HG03342 (cell line): ENCODE results near the gene PAQR6.

Source experiments
- ATAC-seq: cut with Tn5 transposase; IDR thresholded peaks from one replicate; pipeline ENCODE4 v1.9.1; 2021; ENCODE audit warnings: mild to moderate bottlenecking, moderate library complexity; ENCODE audit not compliant: unreplicated experiment

PAQR6 gene, protein sequence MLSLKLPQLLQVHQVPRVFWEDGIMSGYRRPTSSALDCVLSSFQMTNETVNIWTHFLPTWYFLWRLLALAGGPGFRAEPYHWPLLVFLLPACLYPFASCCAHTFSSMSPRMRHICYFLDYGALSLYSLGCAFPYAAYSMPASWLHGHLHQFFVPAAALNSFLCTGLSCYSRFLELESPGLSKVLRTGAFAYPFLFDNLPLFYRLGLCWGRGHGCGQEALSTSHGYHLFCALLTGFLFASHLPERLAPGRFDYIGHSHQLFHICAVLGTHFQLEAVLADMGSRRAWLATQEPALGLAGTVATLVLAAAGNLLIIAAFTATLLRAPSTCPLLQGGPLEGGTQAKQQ

DNA sequence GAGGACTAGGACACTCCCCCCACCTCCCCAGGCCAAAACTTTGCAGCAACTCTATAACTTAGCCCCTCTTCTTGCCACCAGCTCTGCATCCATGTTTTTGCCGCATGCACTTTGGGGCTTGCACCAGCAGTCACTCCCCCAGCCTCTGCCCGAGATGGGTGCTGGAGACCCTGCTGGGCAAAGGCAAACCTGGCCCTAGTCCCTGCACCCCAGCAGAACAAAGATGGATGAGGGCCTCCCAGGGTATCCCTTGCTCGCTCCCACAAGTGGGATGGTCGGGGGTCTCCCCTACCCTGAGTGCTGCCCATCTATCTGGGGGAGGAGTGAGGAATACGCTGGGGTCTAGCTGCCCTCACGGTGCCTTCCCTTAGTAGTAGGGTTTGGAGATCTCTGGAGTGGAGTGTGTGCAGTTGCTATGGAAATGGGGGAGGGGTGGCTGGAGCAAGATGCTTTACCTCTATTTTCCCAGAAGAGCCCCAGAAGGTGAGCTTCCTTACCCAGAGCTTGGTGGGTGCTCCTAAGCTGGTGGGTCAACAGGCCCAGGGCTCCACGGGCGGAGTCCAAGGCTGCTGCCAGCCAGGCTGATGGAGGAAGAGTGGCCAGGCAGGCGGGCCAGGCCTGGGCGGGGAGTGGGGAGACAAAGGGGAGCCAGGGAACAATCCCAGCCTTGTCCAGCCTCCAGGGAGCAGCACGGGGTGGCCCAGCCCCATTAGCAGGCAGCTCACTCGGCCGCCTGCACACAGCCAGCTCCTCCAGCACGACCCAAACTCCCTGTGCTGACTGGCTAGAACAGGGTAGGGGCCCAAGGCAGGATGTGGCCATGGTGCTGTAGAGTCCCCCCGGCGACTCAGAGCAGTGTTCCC, at the start of gene PAQR6:
TSS of gene PAQR6 (minus strand) at position 597 of the 863 bp plus-strand sequence. CDS start 1,325 bp downstream, outside the sequence.
- no peak for ATAC-seq

DNA sequence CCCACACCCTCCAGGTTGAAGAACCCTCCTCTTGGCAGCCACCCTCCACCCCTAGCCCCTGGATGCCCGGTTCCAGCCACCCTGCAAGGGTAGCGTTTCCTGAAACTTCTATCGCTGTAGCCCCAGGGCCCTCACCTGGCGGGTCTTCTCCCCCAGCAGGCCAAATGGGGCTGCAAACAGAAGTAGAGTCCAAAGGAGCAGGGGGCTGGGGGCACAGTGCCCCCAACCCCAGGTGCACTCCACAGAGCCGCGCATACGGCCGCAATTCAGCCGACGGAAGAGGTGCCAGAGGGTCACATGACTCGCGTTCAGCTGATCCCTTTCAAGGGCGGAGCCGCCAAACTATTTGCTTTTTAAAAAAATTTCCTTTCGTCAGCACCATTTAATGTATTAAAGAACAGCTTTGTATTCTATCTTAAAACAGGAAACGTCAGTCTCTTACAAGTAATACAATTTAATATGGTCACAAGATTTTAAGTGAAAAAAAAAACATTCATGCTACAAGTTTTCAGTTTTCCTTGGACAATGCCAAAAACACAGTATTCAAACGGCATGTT, 47.6 kb upstream of the PAQR6 start, which contains the start of gene GLMP:
TSS of gene GLMP (minus strand) at position 289 of the 557 bp plus-strand sequence. CDS start at position 255, 34 bp downstream.
- ATAC-seq = no peak

DNA sequence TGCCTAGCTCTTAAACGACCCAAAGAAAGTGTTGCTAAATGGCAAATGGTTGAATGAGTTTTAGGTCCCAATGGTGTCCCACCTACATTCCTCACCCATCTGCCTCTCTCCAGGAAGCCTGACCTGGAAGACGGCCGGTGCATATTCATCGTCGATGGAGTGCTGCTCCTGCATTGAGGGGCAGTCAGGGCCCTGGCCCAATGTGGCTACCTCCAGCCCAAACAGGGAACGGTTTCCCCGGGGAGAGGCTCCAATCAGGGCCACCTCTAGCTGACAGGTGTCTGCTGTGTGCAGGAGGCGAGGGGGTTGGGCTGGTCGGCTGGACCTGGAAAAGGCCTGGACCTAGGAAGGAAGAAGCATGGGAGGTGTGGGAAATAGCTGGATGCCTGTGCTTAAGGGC, 46.0 kb upstream of the PAQR6 start:
- ATAC-seq = no peak

DNA sequence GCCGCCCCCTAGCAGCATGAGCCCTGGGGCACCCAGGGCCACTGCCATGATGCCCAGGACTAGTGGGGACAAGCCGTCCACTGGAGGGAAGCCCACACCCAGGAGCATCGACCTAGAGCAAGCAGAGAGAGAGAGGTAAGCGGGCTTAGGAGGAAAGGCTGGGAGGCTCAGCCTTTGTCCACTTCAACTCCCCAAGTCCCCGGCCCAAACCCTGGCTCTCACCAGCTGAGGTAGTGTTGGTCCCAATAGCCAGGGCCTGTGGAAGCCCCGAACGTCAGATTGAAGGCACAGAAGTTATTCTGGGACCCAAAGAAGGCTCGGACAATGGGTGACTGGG, 45.2 kb upstream of the PAQR6 start:
- ATAC-seq = no peak

DNA sequence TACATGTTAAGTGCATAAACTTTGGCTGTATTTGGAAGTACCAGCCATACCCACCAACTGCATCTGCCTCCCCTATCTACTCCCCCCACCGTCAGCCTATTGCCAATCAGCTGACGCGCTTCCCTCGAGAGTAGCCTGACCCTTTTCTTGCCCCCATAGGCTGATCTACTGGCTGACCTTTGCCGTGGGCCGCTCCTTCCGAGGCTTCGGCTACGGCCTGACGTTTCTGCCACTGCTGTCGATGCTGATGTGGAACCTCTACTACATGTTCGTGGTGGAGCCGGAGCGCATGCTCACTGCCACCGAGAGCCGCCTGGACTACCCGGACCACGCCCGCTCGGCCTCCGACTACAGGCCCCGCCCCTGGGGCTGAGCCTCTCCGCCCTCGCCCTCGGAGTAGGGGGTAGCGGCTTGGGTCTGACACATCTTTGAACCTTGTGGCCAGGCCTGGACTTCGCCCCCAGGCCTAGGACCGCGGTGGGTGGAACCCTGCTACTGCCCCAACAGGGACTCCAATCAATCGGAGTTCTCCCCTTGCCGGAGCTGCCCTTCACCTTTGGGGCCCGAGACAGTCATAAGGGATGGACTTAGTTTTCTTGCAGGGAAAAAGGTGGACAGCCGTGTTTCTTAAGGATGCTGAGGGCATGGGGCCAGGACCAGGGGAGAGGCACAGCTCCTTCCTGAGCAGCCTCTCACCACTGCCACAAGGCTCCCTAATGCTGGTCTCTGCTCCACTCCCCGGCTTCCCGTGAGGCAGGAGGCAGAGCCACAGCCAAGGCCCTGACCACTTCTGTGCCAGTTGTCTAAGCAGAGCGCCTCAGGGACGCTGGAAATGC, 43.6 kb upstream of the PAQR6 start:
- no peak for ATAC-seq

DNA sequence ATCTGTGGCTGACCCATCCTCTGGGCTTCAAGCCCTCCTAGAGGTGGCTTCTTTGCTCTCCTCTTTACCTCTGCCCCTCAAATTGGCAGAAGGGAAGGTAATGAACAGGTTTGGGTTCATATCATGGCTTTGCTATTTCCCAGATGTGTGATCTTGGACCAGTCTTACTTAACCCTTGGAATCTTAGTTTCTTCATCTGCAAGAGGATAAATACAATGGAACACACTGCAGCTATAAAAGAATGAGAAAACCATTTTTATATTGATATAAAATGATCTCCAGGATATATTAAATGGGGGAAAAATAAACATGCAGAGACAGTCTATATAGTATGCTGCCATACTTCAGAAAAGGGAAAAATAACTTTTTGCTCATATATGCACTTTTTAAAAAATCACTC, 42.0 kb upstream of the PAQR6 start:
- no peak for ATAC-seq

DNA sequence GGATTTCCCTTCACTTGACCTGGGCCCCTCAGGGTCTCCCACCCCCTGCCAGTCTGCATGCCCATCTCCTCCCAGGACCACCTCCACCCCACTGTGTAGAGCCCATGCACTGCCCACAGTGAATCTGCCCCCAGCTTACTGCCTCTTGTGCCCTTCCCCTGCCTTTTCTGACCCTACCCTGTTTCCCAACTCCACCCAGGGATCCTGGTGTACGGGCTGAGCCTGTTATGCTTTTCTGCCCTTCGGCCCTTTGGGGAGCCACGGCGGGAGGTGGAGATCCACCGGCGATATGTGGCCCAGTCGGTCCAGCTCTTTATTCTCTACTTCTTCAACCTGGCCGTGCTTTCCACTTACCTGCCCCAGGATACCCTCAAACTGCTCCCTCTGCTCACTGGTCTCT, 38.2 kb upstream of the PAQR6 start:
- ATAC-seq = no peak

DNA sequence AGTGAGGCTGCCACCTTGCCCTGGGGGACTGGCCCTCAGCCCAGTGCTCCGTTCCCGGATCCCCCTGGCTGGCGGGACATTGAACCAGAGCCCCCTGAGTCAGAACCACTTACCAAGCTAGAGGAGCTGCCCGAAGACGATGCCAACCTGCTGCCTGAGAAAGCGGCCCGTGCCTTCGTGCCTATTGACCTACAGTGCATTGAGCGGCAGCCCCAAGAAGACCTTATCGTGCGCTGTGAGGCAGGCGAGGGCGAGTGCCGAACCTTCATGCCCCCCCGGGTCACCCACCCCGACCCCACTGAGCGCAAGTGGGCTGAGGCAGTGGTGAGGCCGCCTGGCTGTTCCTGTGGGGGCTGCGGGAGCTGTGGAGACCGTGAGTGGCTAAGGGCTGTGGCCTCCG, 37.6 kb upstream of the PAQR6 start:
- ATAC-seq = no peak

DNA sequence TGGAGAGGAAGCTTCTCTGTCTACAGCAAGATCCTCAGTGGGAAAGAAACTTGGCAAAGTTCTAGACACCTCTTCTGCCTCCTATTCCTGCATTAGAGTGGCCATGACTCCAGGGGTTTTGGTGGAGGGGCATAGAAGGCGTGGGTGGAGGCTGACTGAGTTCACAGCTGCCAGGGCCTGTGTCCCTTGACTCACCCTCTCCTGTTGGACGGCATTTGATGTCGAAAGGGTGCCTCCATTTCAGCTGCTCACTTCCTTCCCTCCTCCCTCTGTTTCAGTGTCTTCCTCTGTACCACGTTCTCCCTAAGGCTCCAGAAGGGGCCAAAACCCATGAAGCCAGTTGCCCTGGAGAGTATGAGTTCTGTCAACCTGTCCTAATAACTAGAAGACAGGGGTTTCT, 36.9 kb upstream of the PAQR6 start:
- no peak for ATAC-seq

DNA sequence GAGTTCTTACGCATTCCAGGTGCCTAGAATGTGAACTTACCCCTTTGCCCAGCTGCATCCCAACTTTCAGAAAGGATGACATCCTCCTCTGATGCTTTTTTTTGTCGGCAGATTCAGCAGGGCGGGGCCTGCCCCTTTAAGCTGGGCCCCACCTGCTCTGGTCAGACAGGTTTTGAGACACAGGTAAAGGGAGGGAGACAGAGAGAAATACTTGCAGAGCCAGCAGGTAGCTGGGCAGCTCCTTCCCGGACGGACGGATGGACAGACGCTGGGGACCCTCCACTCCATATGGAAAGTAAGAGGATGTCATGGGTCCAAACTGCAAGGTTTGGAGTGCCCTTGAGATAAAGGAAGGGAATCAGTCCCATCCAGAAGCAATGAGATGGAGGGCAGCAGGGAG, 36.3 kb upstream of the PAQR6 start, which contains the start of gene TMEM79:
TSS of gene TMEM79 (plus strand) at position 214 of the 400 bp plus-strand sequence. CDS start 902 bp downstream, outside the sequence.
- ATAC-seq = no peak

DNA sequence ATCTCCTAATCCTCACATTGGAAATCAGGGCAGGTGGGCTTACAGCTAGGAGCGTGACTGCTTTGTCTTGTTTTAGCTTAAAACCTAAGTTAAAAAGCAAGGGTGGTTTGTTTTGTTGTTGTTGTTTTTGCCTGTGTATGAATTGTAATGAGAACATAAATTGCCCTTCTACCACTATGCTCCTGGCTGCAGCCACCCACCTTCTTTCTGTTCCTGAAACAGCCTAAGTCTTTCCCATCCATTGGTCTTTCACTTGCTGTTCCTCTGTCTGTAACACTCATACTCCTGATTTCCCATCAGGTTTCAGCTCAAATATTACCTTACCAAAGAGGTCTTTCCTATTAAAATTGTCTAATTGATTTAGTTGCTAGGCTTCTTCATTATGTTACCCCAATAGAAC, 35.7 kb upstream of the PAQR6 start:
- no peak for ATAC-seq

DNA sequence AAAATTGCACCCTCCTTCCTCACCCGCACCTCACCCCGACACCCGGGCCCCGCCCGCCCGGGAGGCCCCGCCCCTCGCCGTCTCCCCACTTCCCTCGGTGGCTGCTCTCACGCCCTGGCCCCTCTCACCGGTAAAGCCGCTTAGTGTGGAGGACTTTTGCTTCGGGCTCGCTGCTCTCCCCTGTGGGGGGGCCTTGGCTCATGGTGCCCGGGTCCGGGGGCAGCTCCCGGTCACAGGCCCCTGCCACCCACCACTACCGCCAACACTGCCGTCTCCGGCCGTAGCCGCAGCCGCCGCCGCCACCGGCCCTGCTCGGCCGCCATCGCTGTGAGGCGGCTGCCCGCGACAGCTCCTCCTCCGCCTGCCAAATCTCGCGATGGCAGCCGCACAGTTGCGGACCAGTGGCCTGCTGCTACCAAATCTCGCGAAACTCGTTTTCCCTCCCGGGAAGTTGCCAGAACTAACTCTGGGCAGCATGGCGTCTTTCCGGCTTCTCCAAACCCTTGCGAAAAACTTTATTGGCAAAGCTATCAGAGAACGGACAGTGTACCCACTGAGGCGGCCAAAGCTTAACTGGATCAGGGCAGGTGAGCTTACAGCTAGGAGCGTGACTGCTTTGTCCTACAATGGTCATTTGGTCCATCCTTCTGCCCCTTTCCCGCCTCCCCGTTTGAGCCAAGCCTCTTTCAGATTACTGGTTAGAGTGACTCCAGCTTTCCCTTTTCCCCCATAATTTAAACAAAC, 34.8 kb upstream of the PAQR6 start, which contains the start of gene SMG5:
TSS of gene SMG5 (minus strand) at position 347 of the 744 bp plus-strand sequence. CDS start at position 202, 145 bp downstream.
- ATAC-seq = peak; percentile 80

DNA sequence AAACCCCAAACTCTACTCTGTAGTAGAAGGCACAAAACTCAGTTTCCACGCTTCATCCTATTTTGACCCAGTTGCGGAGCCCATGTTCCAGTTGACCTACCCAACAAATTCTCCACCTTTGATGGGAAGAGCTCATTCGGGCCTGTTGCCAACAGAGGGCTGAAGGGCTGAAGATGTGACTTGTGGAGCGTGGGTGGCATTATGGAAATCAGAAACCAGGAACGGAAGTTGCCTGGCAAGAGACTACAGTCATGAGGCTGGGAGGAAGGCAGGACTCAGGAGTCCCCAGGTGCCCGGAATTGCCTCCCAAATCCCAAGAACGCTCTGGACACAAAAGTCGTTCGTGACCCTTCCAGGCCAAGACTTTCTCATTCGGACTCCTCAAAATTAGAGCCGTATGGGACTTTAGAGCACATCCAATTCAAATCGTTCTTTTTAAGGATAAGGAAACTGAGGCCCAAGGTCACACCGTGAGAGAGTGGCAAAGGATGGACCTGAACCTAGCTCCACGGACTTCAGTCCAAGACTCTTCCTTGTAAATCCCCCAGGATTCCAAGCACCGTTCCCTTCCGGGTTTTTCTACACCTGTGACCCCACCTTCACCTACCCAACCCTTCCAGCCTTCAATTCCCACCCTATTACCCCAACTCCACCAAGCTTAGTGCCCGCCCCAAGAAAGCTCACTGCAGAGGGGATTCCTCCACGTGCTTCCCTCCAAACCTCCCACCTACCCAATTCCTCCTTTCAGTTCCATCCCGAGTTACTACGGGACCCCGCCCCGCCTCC, 34.0 kb upstream of the PAQR6 start:
- ATAC-seq = no peak

DNA sequence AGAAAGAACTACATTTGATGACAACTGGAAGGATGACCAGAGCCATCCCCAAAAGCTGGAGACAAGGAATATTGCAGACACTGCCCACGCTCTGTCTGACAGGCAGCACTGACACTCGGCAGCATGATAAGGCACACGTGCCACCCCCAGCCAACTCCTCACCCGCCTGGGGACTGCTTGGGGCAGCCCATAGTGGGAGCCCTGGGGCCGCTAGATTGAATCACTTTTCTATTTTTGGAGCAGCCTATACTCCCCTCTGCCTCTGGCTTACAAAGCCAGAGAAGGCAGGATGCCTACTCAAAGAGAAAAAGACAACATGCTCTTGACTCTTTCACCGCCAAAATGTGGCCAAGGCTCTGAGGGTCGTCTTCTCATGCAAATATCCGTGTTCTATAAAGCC, 33.4 kb upstream of the PAQR6 start:
- peak; percentile 44 for ATAC-seq

DNA sequence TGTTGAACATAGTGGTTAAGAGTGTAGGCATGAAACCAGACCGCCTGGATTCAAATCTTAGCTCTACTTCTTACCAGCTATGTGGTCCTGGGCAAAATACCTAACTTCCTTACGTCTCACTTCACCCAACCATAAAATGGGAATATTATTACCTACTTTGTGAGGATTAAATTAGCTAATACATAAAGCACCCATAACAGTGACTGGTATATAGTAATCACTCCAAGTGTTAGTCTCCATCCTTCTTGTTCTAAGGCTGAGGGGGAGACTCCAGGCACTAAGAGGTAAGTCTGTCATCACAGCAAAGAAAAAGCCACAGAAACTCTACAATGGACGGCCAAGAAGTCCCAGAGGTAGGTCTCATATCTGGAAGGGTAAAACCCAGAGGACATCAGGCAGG, 32.0 kb upstream of the PAQR6 start:
- ATAC-seq = no peak

DNA sequence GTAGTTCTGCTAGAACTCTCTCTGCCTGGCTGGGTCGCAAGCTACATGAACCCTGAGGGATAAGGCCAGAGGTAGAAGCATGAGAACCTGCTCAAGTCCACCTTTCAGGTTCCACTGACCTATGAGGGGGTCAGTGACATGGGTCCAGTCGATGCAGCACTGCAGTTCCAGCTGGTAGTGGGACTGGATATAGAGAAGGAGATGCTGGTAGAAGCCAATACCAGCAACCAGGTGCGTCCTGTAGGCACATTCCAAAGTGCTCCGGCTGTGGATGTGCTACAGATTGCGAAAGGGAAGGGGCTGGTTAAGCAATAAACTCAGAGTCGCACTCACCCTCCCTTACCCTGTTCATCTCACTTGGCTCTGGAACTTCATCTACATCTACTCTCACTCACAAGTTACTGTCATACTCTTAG, 29.1 kb upstream of the PAQR6 start:
- ATAC-seq = no peak

DNA sequence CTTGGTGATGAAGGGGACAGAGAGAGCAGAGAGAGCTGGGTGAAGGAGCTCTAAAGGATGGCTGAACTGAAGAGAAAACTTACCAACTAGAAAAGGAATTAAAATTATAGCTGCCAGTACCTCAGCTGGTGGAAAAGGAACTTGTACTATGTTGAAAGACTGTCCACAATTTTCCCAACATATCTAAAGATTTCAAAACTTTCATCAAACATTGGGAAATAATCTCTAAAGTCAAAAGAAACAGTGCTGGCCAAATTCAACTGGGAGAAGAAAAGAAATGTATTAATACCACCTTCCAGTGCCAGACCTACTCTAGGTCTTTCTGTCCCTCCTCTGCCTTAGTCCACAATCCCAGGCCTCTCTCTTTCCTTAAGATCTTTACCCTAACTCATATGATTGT, 28.7 kb upstream of the PAQR6 start:
- no peak for ATAC-seq

DNA sequence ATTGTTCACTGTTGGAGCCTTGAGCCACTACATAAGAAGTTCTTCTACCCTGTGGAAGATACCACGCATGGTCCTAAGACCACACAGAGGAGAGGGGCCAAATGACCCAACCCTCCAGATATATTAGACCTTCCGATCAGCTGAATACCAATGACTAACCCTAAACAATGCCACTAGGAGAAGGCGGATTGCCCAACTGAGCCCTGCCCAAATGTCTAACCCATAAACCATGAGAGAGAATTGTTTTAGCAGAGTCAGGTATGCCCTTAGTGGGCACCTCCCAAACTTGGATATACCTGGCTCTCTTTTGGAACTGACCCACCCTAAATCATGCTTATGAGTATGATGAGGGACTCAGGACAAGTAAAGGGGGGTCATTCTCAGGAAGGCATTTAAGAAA, 22.5 kb upstream of the PAQR6 start:
- no peak for ATAC-seq

DNA sequence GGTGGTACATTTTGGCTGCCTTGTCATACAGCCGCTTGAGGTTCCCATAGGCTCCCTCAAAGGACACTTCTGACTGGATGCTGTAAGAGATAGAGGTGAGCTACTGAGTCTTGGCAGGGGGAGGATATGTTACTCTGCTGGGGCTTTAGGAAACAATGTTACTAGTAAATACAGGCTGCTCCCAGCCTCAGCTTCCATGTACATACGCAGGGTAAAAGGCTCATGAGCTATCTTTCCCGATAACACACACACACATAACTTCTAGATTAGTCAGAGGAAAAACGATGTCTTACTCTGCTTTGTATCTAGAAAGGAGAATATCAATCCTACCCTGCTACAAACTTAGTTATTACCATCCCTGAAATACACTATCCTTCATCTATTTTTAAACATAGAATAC, 20.5 kb upstream of the PAQR6 start:
- no peak for ATAC-seq
